Parietal lobe (tissue), 1 donor: Measurements from ENCODE around the gene HPF1. TPM values are rescaled to one million over a fixed set of nuclear protein-coding genes. Genes with fewer than 3 reads are reported as not detected.

Experiments used
- total RNA-seq: library from RNA; depleted of rRNA; stranded (reverse); fragments of >200 nt; gene quantifications from one replicate; pipeline ENCODE4 v1.2.3, GENCODE V29; 2014

Gene HPF1
- total RNA-seq = 38.8 TPM

GRCh38 chr4:169757575-169758184, at the start of gene HPF1:
HPF1 (minus strand) TSS chr4:169757944; CDS start chr4:169757877, 67 bp downstream.

Other genes with a start within 250 kb of the HPF1 start
- gene NEK1, start 145.4 kb downstream of the HPF1 start, total RNA-seq = 28.8 TPM
- 94.5 TPM for gene CLCN3, start 137.4 kb downstream of the HPF1 start, total RNA-seq